Caco-2 (cell line): Measurements from ENCODE around the gene SETD6. TPM values are rescaled to one million over a fixed set of nuclear protein-coding genes. Genes with fewer than 3 reads are reported as not detected.

Source experiments
- Bru-seq: library from RNA; stranded (reverse); fragments of 400-500 nt; gene quantifications from one replicate; lab custom pipeline; 2021; lab: Mats Ljungman, UMichigan
- BruChase-seq, 2 experiments: library from RNA; stranded (reverse); fragments of 400-500 nt; gene quantifications; one replicate each; lab custom pipeline; 2021; lab: Mats Ljungman, UMichigan
- BruUV-seq: library from RNA; stranded (reverse); fragments of 400-500 nt; replicated peaks from 2 replicates; lab custom pipeline; 2021; lab: Mats Ljungman, UMichigan
- CTCF ChIA-PET: fragments of 300-600 bp; sonication (Branson Sonifier 250); formaldehyde crosslinking; loops from one replicate; lab custom pipeline; 2022; ENCODE audit warnings: antibody characterized with exemption; lab: Charles Lee
- POLR2A ChIA-PET: fragments of 300-600 bp; sonication (Branson Sonifier 250); formaldehyde crosslinking; loops from one replicate; lab custom pipeline; 2022; ENCODE audit warnings: antibody characterized with exemption; lab: Charles Lee
- DNase-seq, 2 experiments: peaks; one replicate each; pipeline versions ENCODE4 v3.0.0 to v3.0.0-alpha.2; 2020 to 2022
- H3K27me3 ChIP-seq: replicated peaks from 2 replicates; pipeline ENCODE4 v1.6.0; 2011; ENCODE audit warnings: low read length; ENCODE audit not compliant: control insufficient read depth, insufficient read depth
- H3K36me3 ChIP-seq: 2 replicates; pipeline ENCODE4 v1.5.1; 2011; ENCODE audit warnings: low read length; ENCODE audit not compliant: control insufficient read depth, insufficient read depth
- H3K4me1 ChIP-seq: fragments of 250-450 bp; sonication (Bioruptor Pico); 2 replicates; pipeline ENCODE4 v1.5.1; 2020; ENCODE audit warnings: mild to moderate bottlenecking
- H3K4me3 ChIP-seq: 2 replicates; pipeline ENCODE4 v1.5.1; 2011; ENCODE audit warnings: low read depth, mild to moderate bottlenecking, control low read depth, low read length
- H3K9me3 ChIP-seq: fragments of 250-450 bp; sonication (Bioruptor Pico); 2 replicates; pipeline ENCODE4 v1.5.1; 2020; ENCODE audit warnings: mild to moderate bottlenecking, moderate library complexity
- H3K27ac Mint-ChIP-seq: one replicate; pipeline ENCODE4 v1.8.0; 2022; ENCODE audit warnings: mixed read lengths; ENCODE audit not compliant: unreplicated experiment
- H3K27me3 Mint-ChIP-seq: one replicate; pipeline ENCODE4 v1.8.0; 2022; ENCODE audit warnings: mixed read lengths; ENCODE audit not compliant: insufficient read depth, unreplicated experiment
- H3K36me3 Mint-ChIP-seq: one replicate; pipeline ENCODE4 v1.8.0; 2022; ENCODE audit warnings: mild to moderate bottlenecking, mixed read lengths; ENCODE audit not compliant: insufficient read depth, unreplicated experiment
- H3K4me1 Mint-ChIP-seq: one replicate; pipeline ENCODE4 v1.8.0; 2022; ENCODE audit warnings: low read depth, mixed read lengths; ENCODE audit not compliant: unreplicated experiment
- H3K4me3 Mint-ChIP-seq: one replicate; pipeline ENCODE4 v1.8.0; 2022; ENCODE audit warnings: mild to moderate bottlenecking, moderate library complexity, mixed read lengths; ENCODE audit not compliant: unreplicated experiment
- H3K9me3 Mint-ChIP-seq: one replicate; pipeline ENCODE4 v1.8.0; 2022; ENCODE audit warnings: mixed read lengths; ENCODE audit not compliant: unreplicated experiment
- intact Hi-C: fragments of 100-400 bp; cut with micrococcal nuclease; formaldehyde crosslinking; loops from one replicate; pipeline ENCODE4 v1.10.0; 2022; ENCODE audit not compliant: unreplicated experiment
- long read RNA-seq: library from polyadenylated mRNA; stranded (forward); transcript quantifications from one replicate; pipeline ENCODE4 v2.0.0, GENCODE V29; 2022
- total RNA-seq: library from RNA; stranded (reverse); gene quantifications from 2 replicates; pipeline ENCODE4 v1.2.3, GENCODE V29; 2022
- TF ChIP-seq, protein P1 (sequence below), 2 experiments: fragments of 200-600 bp in 1 of 2; IDR thresholded peaks; 1 replicate in 1 of 2; 2 replicates in 1 of 2; pipeline versions ENCODE4 v1.5.1 to v1.8.0; 2011 to 2022; ENCODE audit warnings: antibody characterized with exemption in 1 of 2, control low read depth in 1 of 2, inconsistent platforms in 1 of 2, low read depth in 1 of 2, low read length in 1 of 2, mild to moderate bottlenecking in 1 of 2, moderate library complexity in 1 of 2; ENCODE audit not compliant: insufficient read depth in 1 of 2, severe bottlenecking in 1 of 2, unreplicated experiment in 1 of 2

The SETD6 gene, protein sequence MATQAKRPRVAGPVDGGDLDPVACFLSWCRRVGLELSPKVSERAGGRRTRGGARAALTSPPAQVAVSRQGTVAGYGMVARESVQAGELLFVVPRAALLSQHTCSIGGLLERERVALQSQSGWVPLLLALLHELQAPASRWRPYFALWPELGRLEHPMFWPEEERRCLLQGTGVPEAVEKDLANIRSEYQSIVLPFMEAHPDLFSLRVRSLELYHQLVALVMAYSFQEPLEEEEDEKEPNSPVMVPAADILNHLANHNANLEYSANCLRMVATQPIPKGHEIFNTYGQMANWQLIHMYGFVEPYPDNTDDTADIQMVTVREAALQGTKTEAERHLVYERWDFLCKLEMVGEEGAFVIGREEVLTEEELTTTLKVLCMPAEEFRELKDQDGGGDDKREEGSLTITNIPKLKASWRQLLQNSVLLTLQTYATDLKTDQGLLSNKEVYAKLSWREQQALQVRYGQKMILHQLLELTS
- 34.9 and 41.7 TPM in 2 replicates for total RNA-seq
- percentile 88 among the genes with signal in this experiment for Bru-seq, nascent RNA
- percentile 92 among the genes with signal in this experiment for BruChase-seq, experiment 1, labeled RNA remaining after a 2-hour chase
- percentile 84 among the genes with signal in this experiment for BruChase-seq, experiment 2, labeled RNA remaining after a 6-hour chase
- long read RNA-seq, transcript SETD6-202 (9 exons, 2,042 nt) = minor isoform, 5 of 43 reads
- long read RNA-seq, transcript SETD6-201 (8 exons, 1,553 nt) = major isoform, 6 of 43 reads
- long read RNA-seq, partial matches to known transcripts = 4 of 43 reads
- long read RNA-seq, other reads (novel, unspliced or antisense) = 28 of 43 reads

DNA sequence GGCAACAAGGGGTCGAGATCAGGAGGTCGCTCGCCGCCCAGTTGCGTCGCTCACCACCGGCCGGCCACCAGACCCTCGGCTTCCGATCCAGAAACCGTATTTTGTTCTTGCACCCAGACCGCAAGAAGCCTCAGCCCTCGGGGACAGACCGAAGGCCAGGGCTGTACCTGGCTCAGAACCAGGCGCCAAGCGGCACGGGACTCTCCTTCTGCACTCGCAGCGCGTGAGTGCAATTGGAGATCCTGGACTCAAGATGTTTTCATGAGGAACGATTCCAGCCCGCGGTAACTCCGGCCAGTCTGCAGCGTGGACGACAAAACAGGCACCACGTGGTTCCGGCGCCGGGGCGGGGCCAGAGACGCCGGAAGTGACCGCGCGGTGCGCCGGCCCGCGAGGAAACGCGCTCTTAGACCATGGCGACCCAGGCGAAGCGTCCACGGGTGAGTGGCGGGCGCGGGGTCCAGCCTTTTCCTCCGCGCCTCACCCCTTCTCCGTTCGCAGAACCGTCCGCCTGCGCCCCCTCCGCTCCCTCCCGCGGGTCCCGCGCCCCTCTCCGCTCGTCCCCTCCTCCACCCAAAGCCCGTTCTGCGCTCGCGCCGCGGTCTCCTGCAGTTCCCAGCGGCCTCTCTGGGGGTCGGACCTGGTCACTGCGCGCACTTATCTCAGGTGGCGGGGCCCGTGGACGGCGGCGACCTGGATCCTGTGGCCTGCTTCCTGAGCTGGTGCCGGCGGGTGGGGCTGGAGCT lies at the start of gene SETD6:
SETD6 (plus strand) TSS at position 393 of the 746 bp plus-strand sequence; CDS start at position 414, 21 bp downstream.
- CTCF ChIA-PET = interaction anchor here (0.6 to 2.1 kb wide), 7 partner anchors 15 to 241 kb away, joined by 3 to 8 read pairs (median 4); partner anchors contain the start of gene NDRG4
- no peaks in the 10 kb centered on the region for H3K27me3 Mint-ChIP-seq
- TF ChIP-seq, protein P1, sequence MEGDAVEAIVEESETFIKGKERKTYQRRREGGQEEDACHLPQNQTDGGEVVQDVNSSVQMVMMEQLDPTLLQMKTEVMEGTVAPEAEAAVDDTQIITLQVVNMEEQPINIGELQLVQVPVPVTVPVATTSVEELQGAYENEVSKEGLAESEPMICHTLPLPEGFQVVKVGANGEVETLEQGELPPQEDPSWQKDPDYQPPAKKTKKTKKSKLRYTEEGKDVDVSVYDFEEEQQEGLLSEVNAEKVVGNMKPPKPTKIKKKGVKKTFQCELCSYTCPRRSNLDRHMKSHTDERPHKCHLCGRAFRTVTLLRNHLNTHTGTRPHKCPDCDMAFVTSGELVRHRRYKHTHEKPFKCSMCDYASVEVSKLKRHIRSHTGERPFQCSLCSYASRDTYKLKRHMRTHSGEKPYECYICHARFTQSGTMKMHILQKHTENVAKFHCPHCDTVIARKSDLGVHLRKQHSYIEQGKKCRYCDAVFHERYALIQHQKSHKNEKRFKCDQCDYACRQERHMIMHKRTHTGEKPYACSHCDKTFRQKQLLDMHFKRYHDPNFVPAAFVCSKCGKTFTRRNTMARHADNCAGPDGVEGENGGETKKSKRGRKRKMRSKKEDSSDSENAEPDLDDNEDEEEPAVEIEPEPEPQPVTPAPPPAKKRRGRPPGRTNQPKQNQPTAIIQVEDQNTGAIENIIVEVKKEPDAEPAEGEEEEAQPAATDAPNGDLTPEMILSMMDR (IDR thresholded peaks at IDR 0.05; ENCODE audit: insufficient read depth in 1 of 2, low read depth in 1 of 2, low read length in 1 of 2, severe bottlenecking in 1 of 2, unreplicated experiment in 1 of 2) = peak; percentile 16 to 36
- no peaks in the 10 kb centered on the region for H3K9me3 Mint-ChIP-seq
- intact Hi-C loops = loop anchor here (1.0 kb wide), 2 partner anchors 115 to 123 kb away; no protein-coding TSS in a partner anchor
- POLR2A ChIA-PET = interaction anchor here (0.5 to 0.7 kb wide), 4 partner anchors 15 to 142 kb away, joined by 3 to 10 read pairs (median 7); partner anchors contain the start of gene NDRG4
- no TSS peak for BruUV-seq
- H3K9me3 ChIP-seq = no peaks in the 10 kb centered on the region
- DNase-seq = peak; percentile 91 to 95
- peaks cover 18% of the 10 kb centered on the region for H3K4me1 ChIP-seq
- H3K27me3 ChIP-seq = no peaks in the 10 kb centered on the region
- peak within 1 kb of the TSS; percentile 93 for H3K4me3 Mint-ChIP-seq
- peak within 1 kb of the TSS; percentile 88 for H3K4me3 ChIP-seq
- H3K27ac Mint-ChIP-seq = peak within 1 kb of the TSS; percentile 97
- peaks cover 43% of the 10 kb centered on the region for H3K4me1 Mint-ChIP-seq
- H3K36me3 Mint-ChIP-seq = peaks cover 83% of the 10 kb centered on the region
- H3K36me3 ChIP-seq = peaks cover 7% of the 10 kb centered on the region; the same call in 1 of the 2 replicates

DNA sequence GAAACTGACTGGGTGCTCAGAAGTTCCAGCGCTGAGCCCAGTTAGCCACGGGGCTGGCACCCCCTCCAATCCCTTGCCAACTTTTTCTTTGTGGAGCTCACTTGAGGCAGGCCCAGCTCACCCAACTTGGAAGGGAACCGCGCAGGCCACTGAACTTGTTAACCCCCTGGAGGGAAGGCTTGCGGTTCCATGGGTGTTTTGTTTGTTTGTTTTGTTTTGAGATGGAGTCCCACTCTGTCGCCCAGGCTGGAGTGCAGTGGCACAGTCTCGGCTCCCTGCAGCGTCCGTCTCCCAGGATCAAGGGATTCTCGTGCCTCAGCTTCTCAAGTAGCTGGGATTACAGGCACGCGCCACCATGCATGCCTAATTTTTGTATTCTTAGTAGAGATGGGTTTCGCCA lies 49.5 kb upstream of the SETD6 start:
- BruUV-seq = no TSS peak
- peaks cover 3% of the 10 kb centered on the region for H3K27me3 ChIP-seq
- Mint-ChIP-seq H3K4me3 (no peak overlapping the region), H3K9me3 (no peaks in the 10 kb centered on the region), H3K27me3 (peaks cover 21% of the 10 kb centered on the region), H3K27ac (no peak overlapping the region), H3K4me1 (peaks cover 10% of the 10 kb centered on the region), H3K36me3 (no peaks in the 10 kb centered on the region)
- CTCF ChIA-PET = no interaction called here
- TF ChIP-seq, protein P1 (IDR thresholded peaks at IDR 0.05; ENCODE audit: insufficient read depth in 1 of 2, low read depth in 1 of 2, low read length in 1 of 2, severe bottlenecking in 1 of 2, unreplicated experiment in 1 of 2) = no peak
- intact Hi-C loops = no loop called here
- H3K36me3 ChIP-seq = no peaks in the 10 kb centered on the region
- peaks cover 10% of the 10 kb centered on the region for H3K4me1 ChIP-seq
- POLR2A ChIA-PET = no interaction called here
- no peak overlapping the region for H3K4me3 ChIP-seq
- DNase-seq = no peak
- no peaks in the 10 kb centered on the region for H3K9me3 ChIP-seq
